ENCODE results near the gene ZIC2. TPM values are rescaled to one million over a fixed set of nuclear protein-coding genes. Genes with fewer than 3 reads are reported as not detected.

Gene ZIC2
- total RNA-seq, 2 donors from 2014 or later = 0.11 to 0.82 TPM

DNA sequence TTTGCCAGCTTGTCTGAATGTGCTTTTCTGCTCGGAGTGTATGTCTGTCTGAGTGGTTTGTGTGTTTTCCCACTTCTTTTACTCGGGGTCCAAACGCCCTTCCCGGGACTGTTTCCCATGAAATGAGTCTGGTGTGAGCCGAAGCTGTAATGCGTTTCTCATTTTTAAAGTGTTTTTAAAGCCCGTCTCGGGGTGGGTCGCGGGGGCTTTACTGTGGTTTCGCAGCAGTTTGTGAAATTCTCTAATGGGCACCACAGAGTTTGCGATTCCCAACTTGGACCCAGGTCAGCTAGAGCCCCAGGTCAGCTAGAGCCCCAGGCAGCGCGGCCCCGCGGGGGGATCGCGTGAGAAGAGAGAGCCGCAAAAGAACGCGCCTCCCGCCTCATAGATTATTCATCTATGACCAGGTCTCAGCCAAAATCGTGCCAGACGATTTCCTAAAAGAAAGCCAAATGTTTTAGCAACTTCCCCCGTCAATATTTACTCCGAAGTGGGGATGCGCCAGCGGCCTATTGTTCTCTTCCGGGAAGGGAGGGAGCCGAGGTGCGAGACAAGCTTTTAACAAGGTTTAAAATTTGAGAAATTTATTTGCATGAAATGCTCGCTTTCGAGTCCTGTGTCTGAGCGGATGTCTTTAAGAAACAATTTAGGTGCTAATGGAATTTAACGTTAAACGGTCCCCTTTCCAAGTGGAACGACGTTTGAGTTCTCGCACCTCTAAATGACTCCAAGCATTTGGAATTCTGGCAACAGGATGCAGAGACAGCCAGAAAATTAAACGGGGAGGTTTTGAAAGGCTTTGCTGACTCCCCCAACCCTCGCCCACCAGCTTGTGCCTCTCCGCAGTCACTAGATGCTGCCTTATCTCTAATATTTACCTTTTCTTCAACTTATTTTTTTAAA is 2.2 kb downstream of the ZIC2 start:
- Histone ChIP-seq H3K4me1 (peaks cover 10% of the 10 kb centered on the region), H3K4me3 (no peak overlapping the region), H3K27ac (no peak overlapping the region), H3K36me3 (no peaks in the 10 kb centered on the region), H3K9me3 (no peaks in the 10 kb centered on the region), H3K9ac (ENCODE audit: low read depth in 2 of 2, low read length in 2 of 2) (no peak overlapping the region), H3K27me3 (peaks cover 94% of the 10 kb centered on the region)
- no peak for DNase-seq
- intact Hi-C loops (cut with DNase I) = no loop called here
- TF ChIP-seq, protein P1, sequence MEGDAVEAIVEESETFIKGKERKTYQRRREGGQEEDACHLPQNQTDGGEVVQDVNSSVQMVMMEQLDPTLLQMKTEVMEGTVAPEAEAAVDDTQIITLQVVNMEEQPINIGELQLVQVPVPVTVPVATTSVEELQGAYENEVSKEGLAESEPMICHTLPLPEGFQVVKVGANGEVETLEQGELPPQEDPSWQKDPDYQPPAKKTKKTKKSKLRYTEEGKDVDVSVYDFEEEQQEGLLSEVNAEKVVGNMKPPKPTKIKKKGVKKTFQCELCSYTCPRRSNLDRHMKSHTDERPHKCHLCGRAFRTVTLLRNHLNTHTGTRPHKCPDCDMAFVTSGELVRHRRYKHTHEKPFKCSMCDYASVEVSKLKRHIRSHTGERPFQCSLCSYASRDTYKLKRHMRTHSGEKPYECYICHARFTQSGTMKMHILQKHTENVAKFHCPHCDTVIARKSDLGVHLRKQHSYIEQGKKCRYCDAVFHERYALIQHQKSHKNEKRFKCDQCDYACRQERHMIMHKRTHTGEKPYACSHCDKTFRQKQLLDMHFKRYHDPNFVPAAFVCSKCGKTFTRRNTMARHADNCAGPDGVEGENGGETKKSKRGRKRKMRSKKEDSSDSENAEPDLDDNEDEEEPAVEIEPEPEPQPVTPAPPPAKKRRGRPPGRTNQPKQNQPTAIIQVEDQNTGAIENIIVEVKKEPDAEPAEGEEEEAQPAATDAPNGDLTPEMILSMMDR (IDR thresholded peaks at IDR 0.05) = no peak

DNA sequence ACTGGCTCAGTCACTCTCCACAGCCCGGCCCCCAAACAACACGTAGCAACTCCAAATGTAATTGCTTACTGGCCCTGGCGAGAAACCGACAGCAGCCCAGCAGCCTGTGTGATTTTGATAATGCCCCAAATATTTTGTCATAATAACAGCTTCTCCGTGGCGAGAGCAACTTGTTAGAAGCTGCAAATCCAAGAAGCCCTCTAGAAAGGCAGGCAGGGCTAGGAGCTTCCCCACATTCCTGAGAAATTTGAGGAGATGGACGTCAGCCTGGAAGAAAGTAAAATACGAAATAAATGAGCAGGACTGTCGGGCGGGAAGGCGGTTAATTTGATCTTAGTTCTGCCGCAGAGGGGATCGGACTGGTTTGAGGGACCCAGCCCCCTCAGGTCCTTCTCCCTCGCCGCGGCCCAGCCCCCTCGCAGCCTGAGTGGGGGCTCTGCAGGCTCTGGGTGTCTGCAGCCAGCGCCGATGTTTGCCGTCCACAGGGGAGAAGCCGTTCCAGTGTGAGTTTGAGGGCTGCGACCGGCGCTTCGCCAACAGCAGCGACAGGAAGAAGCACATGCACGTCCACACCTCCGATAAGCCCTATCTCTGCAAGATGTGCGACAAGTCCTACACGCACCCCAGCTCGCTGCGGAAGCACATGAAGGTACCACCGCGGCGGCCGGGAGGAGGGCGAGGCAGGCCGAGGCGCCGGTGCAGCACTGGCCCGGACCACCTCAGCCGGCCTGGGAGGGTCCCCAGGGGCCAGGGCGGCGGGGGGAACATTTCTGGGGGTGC is 3.1 kb downstream of the ZIC2 start:
- TF ChIP-seq, protein P1 (IDR thresholded peaks at IDR 0.05) = no peak
- Histone ChIP-seq H3K27ac (no peak overlapping the region), H3K9me3 (no peaks in the 10 kb centered on the region), H3K4me3 (no peak overlapping the region), H3K36me3 (no peaks in the 10 kb centered on the region), H3K27me3 (peaks cover 94% of the 10 kb centered on the region), H3K4me1 (peaks cover 15% of the 10 kb centered on the region), H3K9ac (ENCODE audit: low read depth in 2 of 2, low read length in 2 of 2) (no peak overlapping the region)
- intact Hi-C loops (cut with DNase I) = no loop called here
- DNase-seq = no peak

DNA sequence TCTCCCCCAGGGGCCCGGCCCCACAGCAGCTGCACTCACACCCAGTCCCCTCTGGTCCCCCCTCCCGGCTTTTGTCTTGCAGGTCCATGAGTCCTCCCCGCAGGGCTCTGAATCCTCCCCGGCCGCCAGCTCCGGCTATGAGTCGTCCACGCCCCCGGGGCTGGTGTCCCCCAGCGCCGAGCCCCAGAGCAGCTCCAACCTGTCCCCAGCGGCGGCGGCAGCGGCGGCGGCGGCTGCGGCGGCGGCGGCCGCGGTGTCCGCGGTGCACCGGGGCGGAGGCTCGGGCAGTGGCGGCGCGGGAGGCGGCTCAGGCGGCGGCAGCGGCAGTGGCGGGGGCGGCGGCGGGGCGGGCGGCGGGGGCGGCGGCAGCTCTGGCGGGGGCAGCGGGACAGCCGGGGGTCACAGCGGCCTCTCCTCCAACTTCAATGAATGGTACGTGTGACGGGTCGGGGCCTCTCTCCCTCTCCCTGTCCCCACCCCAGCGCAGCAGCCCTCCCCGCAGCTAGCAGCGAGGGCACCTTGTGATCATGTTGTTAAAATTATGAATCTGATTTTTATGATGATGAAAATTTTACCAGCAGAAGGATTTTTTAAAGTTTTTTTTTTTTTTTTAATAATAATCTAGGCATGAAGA is 3.8 kb downstream of the ZIC2 start:
- H3K9ac ChIP-seq (ENCODE audit: low read depth in 2 of 2, low read length in 2 of 2) = no peak overlapping the region
- TF ChIP-seq, protein P1 (IDR thresholded peaks at IDR 0.05) = no peak
- H3K27ac ChIP-seq = no peak overlapping the region
- H3K36me3 ChIP-seq = no peaks in the 10 kb centered on the region
- DNase-seq = no peak
- intact Hi-C loops (cut with DNase I) = no loop called here
- no peak overlapping the region for H3K4me3 ChIP-seq
- H3K27me3 ChIP-seq = peaks cover 94% of the 10 kb centered on the region
- H3K4me1 ChIP-seq = peaks cover 11% of the 10 kb centered on the region
- no peaks in the 10 kb centered on the region for H3K9me3 ChIP-seq

DNA sequence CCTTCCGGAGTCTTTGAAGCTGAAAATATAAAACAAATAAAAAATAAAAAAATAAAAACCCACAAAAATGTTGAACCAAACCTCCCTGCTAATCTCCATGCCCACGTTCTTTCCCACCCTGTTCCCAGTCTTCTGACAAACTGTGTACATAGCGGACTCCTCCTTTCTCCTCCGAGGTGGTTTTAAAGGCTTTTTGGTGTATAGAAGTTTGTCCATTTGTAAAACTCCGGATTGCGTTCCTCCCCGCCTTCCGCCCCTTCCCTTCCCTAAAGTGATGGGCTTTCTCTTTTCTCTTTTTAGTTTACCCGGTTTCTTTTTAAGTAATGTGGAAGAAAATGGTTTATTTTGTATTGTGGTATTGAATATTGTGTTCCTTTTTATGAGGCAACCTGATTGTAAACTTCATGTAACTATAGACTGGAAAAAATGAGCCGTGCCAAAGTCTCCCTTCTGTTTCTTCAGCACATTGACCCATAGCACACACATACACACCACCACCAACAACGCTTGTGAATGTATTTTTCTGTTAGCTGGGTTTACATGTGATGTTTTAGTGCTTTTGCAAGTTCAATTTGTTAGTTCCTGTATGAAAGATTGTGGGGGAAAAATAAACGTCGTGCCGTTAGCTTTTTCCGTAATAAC is 4.4 kb downstream of the ZIC2 start:
- TF ChIP-seq, protein P1 (IDR thresholded peaks at IDR 0.05) = no peak
- Histone ChIP-seq H3K36me3 (no peaks in the 10 kb centered on the region), H3K4me1 (peaks cover 11% of the 10 kb centered on the region), H3K9ac (ENCODE audit: low read depth in 2 of 2, low read length in 2 of 2) (no peak overlapping the region), H3K27ac (no peak overlapping the region), H3K27me3 (peaks cover 97% of the 10 kb centered on the region), H3K4me3 (no peak overlapping the region), H3K9me3 (no peaks in the 10 kb centered on the region)
- no peak for DNase-seq
- intact Hi-C loops (cut with DNase I) = no loop called here

DNA sequence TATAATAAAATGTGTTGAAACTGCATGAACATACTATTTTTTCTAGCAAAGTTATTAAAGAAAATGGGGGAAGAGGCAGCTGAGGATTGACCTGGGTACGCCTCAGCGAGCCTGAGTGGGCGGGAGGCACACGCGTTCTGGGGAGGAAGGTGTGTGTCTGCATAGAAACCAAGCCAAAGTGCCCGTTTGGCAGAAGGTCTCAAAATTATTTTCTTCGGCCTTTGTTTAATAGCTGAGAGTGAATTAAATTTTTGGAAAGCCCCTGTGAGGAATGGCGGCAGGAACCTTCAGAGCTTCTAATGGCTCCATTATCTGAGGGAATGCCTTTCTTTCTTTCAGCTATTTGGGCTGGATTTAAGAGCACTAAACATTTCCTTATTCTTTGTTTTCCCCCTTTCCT is 5.2 kb downstream of the ZIC2 start:
- peaks cover 11% of the 10 kb centered on the region for H3K4me1 ChIP-seq

More for the DNA sequence above, 5.2 kb downstream of the ZIC2 start:
- intact Hi-C loops (cut with DNase I) = no loop called here
- Histone ChIP-seq H3K9ac (ENCODE audit: low read depth in 2 of 2, low read length in 2 of 2) (no peak overlapping the region), H3K36me3 (no peaks in the 10 kb centered on the region), H3K27me3 (peaks cover 97% of the 10 kb centered on the region), H3K27ac (no peak overlapping the region), H3K9me3 (no peaks in the 10 kb centered on the region), H3K4me3 (no peak overlapping the region)
- TF ChIP-seq, protein P1 (IDR thresholded peaks at IDR 0.05) = no peak
- DNase-seq = no peak

All from colonic mucosa (tissue), 4 donors.